Endothelial cell of umbilical vein (primary cell): ENCODE measurements around the gene ZSCAN20. TPM values are rescaled to one million over a fixed set of nuclear protein-coding genes. Genes with fewer than 3 reads are reported as not detected.

Experiments used
- BruUV-seq: library from RNA; stranded (reverse); fragments of 400-500 nt; replicated peaks from 2 replicates; lab custom pipeline; 2021; lab: Mats Ljungman, UMichigan
- CTCF ChIA-PET: fragments of 300-600, 350-600 bp; sonication (Branson Sonifier 250); formaldehyde crosslinking; loops from one replicate; lab custom pipeline; 2021; ENCODE audit warnings: antibody characterized with exemption, inconsistent platforms; lab: Charles Lee
- POLR2A ChIA-PET: fragments of 300-600, 350-600 bp; sonication (Branson Sonifier 250); formaldehyde crosslinking; loops from one replicate; lab custom pipeline; 2021; ENCODE audit warnings: antibody characterized with exemption, inconsistent platforms; lab: Charles Lee
- DNase-seq: peaks from one replicate; pipeline ENCODE4 v3.0.0-alpha.2; 2011; ENCODE audit warnings: low read depth, low spot score
- FAIRE-seq: peaks from 2 replicates; lab custom pipeline; 2011; peaks lifted over from hg19 to GRCh38; lab: Jason Lieb, UNC
- H2AFZ ChIP-seq: 2 replicates; pipeline ENCODE4 v1.6.0; 2012; ENCODE audit warnings: low read depth, low read length, control low read depth, inconsistent platforms
- H3K27ac ChIP-seq: 2 replicates; pipeline ENCODE4 v1.5.1; 2011; ENCODE audit warnings: low read depth, mild to moderate bottlenecking, control low read depth, low read length, moderate library complexity; ENCODE audit not compliant: insufficient read depth
- H3K27me3 ChIP-seq, 2 experiments: 2 replicates each; pipeline versions ENCODE4 v1.6.0 to v1.6.1; 2011; ENCODE audit warnings: low read length in 2 of 2, mixed read lengths in 1 of 2; ENCODE audit not compliant: control insufficient read depth in 2 of 2, insufficient read depth in 2 of 2
- H3K36me3 ChIP-seq, 2 experiments: 2 replicates in 1 of 2; 3 replicates in 1 of 2; pipeline ENCODE4 v1.5.1; 2011; ENCODE audit warnings: low read length in 2 of 2, mild to moderate bottlenecking in 1 of 2, moderate library complexity in 1 of 2; ENCODE audit not compliant: control insufficient read depth in 2 of 2, insufficient read depth in 2 of 2; ENCODE audit errors: extremely low read depth in 1 of 2
- H3K4me1 ChIP-seq: 3 replicates; pipeline ENCODE4 v1.5.1; 2011; ENCODE audit warnings: mild to moderate bottlenecking, low read length; ENCODE audit not compliant: control insufficient read depth, insufficient read depth; ENCODE audit errors: extremely low read depth
- H3K4me2 ChIP-seq: 2 replicates; pipeline ENCODE4 v1.6.1; 2011; ENCODE audit warnings: low read length, control low read depth, mixed read lengths; ENCODE audit not compliant: insufficient read depth
- H3K4me3 ChIP-seq, 3 experiments: fragments of 200-600 bp in 1 of 3; sonication (generic), shearing (Covaris generic) in 1 of 3; replicated peaks in 1 of 3; 2 replicates each; pipeline ENCODE4 v1.5.1; 2011 to 2016; ENCODE audit warnings: control low read depth in 3 of 3, low read length in 3 of 3, mild to moderate bottlenecking in 2 of 3, inconsistent platforms in 1 of 3, low read depth in 1 of 3, moderate library complexity in 1 of 3; ENCODE audit not compliant: insufficient read depth in 1 of 3
- H3K79me2 ChIP-seq: 2 replicates; pipeline ENCODE4 v1.6.0; 2012; ENCODE audit warnings: low read length, inconsistent platforms; ENCODE audit not compliant: control insufficient read depth, insufficient read depth
- H3K9ac ChIP-seq: replicated peaks from 2 replicates; pipeline ENCODE3; 2011; ENCODE audit warnings: low read length, control low read depth; ENCODE audit not compliant: insufficient read depth; ENCODE audit errors: extremely low read depth
- H3K9me1 ChIP-seq: replicated peaks from 3 replicates; pipeline ENCODE4 v1.6.0; 2011; ENCODE audit warnings: mild to moderate bottlenecking, low read length; ENCODE audit not compliant: control insufficient read depth, insufficient read depth; ENCODE audit errors: extremely low read depth
- H3K9me3 ChIP-seq: replicated peaks from 2 replicates; pipeline ENCODE4 v1.5.1; 2012; ENCODE audit warnings: low read length, inconsistent platforms; ENCODE audit not compliant: control insufficient read depth, insufficient read depth
- H4K20me1 ChIP-seq: replicated peaks from 2 replicates; pipeline ENCODE3; 2011; ENCODE audit warnings: mild to moderate bottlenecking, low read length; ENCODE audit not compliant: control insufficient read depth, insufficient read depth; ENCODE audit errors: extremely low read depth
- FOS ChIP-seq: IDR thresholded peaks from 2 replicates; pipeline ENCODE4 v1.6.1; 2011; ENCODE audit warnings: mild to moderate bottlenecking, low read length, moderate library complexity, borderline replicate concordance; ENCODE audit not compliant: insufficient read depth
- GATA2 ChIP-seq: IDR thresholded peaks from 2 replicates; pipeline ENCODE4 v1.7.0; 2011; ENCODE audit warnings: low read depth, mild to moderate bottlenecking, moderate library complexity, mixed read lengths, low read length; ENCODE audit not compliant: insufficient read length, insufficient read depth
- JUN ChIP-seq: IDR thresholded peaks from 2 replicates; pipeline ENCODE4 v1.6.1; 2011; ENCODE audit warnings: borderline replicate concordance, low read depth; ENCODE audit not compliant: insufficient read length, insufficient read depth
- MYC ChIP-seq: IDR thresholded peaks from one replicate; pipeline ENCODE4 v1.6.1; 2011; ENCODE audit warnings: mild to moderate bottlenecking, low read depth, low read length
- POLR2A ChIP-seq: IDR thresholded peaks from 2 replicates; pipeline ENCODE4 v1.6.1; 2012; ENCODE audit warnings: low read depth, mild to moderate bottlenecking, control low read depth, low read length
- dilution Hi-C: fragments of 300-500 bp; cut with MboI; formaldehyde crosslinking; loops from one replicate; pipeline ENCODE4 v1.15.0; 2019; ENCODE audit warnings: low sequenced_read_pairs; ENCODE audit not compliant: extremely low pct_ligation_motif_present
- intact Hi-C: fragments of 100-400 bp; cut with micrococcal nuclease; formaldehyde crosslinking; loops from one replicate; pipeline ENCODE4 v1.10.0; 2022
- polyA plus RNA-seq, 4 experiments: library from polyadenylated mRNA; depleted of rRNA in 3 of 4; stranded (reverse) in 3 of 4; unstranded in 1 of 4; fragments of >200 nt; gene quantifications; 2 replicates each; pipeline versions ENCODE4 v1.2.1 to v1.2.3, GENCODE V29; 2011 to 2012; ENCODE audit warnings: missing spikeins in 1 of 4
- total RNA-seq: library from RNA; stranded (reverse); gene quantifications from 2 replicates; pipeline ENCODE4 v1.2.3, GENCODE V29; 2021
- TF ChIP-seq, protein P1 (sequence below): IDR thresholded peaks from 2 replicates; pipeline ENCODE4 v1.6.1; 2011; ENCODE audit not compliant: insufficient read depth, insufficient read length
- TF ChIP-seq, protein P2 (sequence below), 2 donors: IDR thresholded peaks; 1 replicate in 1 of 2; 2 replicates in 1 of 2; pipeline ENCODE4 v1.5.1; 2011; ENCODE audit warnings: low read length in 2 of 2, mild to moderate bottlenecking in 2 of 2, moderate library complexity in 2 of 2, control low read depth in 1 of 2, inconsistent platforms in 1 of 2, low read depth in 1 of 2; ENCODE audit not compliant: insufficient read depth in 1 of 2; ENCODE audit errors: extremely low read depth in 1 of 2

Gene ZSCAN20
- total and polyA plus RNA-seq, 2 donors (not counting 3 experiments of a cell fraction or from before 2014, with no cell fraction given): 1.2 to 5.8 TPM

DNA sequence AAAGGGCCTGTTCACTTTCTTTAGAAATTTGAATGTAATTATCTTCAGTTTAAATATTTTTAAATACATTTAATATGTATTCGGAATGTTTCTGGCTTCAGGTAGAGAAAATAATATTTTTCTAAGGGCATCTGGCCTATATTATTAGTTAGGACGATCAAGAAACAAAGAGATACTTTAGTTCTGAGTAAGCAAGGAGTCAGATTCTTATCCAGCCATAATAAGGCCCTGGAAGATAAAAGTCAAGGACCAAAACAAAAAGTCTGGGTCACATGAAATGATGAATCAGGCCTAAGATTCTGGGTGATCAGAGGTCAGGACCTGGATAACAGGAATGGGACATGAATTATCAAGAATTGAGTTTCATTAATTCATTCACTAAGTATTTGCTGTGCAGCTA is 47.8 kb upstream of the ZSCAN20 start:
- no peaks in the 10 kb centered on the region for H3K27me3 ChIP-seq
- no peak for DNase-seq
- dilution Hi-C loops (no loop called here), intact Hi-C loops (no loop called here)
- H4K20me1 ChIP-seq: no peaks in the 10 kb centered on the region
- H3K9me1 ChIP-seq: no peaks in the 10 kb centered on the region
- H2AFZ ChIP-seq: no peak overlapping the region
- H3K36me3 ChIP-seq: no peaks in the 10 kb centered on the region
- no TSS peak for BruUV-seq
- H3K9ac ChIP-seq: no peak overlapping the region
- H3K4me2 ChIP-seq: no peak overlapping the region
- ChIA-PET CTCF (no interaction called here), POLR2A (no interaction called here)
- H3K4me1 ChIP-seq: peaks cover 14% of the 10 kb centered on the region
- H3K79me2 ChIP-seq: no peaks in the 10 kb centered on the region
- no peak overlapping the region for H3K4me3 ChIP-seq
- H3K27ac ChIP-seq: no peak overlapping the region
- H3K9me3 ChIP-seq: no peaks in the 10 kb centered on the region
- no peak for TF ChIP-seq POLR2A
- TF ChIP-seq GATA2: peak; percentile 81
- peak; percentile 35 for TF ChIP-seq FOS
- FAIRE-seq: no peak

DNA sequence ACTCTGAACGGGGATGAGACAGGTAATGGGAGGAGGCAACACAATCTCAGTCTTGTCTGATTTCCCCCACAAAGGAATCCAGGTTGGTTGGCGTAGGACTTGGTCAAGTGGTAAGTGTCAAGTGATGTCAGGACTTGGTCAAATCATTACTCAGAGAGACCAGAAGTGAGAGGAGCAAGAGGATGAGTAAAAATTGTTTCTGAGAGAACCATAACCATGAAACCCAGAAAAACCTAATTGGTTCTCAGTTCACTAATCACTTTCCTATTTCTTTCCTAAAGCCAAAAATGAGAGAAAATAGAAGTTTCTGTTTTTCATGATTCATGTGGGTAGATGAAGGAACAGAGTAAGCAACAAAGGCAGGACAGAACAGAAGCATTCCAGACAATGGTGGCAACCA is 46.5 kb upstream of the ZSCAN20 start:
- H3K4me3 ChIP-seq: no peak overlapping the region
- no peak for DNase-seq
- intact Hi-C loops (no loop called here), dilution Hi-C loops (no loop called here)
- TF ChIP-seq, protein P1, sequence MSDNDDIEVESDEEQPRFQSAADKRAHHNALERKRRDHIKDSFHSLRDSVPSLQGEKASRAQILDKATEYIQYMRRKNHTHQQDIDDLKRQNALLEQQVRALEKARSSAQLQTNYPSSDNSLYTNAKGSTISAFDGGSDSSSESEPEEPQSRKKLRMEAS: no peak
- no peak for TF ChIP-seq JUN
- TF ChIP-seq FOS: no peak
- TF ChIP-seq, protein P2, sequence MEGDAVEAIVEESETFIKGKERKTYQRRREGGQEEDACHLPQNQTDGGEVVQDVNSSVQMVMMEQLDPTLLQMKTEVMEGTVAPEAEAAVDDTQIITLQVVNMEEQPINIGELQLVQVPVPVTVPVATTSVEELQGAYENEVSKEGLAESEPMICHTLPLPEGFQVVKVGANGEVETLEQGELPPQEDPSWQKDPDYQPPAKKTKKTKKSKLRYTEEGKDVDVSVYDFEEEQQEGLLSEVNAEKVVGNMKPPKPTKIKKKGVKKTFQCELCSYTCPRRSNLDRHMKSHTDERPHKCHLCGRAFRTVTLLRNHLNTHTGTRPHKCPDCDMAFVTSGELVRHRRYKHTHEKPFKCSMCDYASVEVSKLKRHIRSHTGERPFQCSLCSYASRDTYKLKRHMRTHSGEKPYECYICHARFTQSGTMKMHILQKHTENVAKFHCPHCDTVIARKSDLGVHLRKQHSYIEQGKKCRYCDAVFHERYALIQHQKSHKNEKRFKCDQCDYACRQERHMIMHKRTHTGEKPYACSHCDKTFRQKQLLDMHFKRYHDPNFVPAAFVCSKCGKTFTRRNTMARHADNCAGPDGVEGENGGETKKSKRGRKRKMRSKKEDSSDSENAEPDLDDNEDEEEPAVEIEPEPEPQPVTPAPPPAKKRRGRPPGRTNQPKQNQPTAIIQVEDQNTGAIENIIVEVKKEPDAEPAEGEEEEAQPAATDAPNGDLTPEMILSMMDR (IDR thresholded peaks at IDR 0.05; ENCODE audit: extremely low read depth in 1 of 2, insufficient read depth in 1 of 2, low read depth in 1 of 2, low read length in 2 of 2): no peak
- no peak for TF ChIP-seq MYC
- TF ChIP-seq POLR2A: no peak
- no peak for TF ChIP-seq GATA2
- no peak overlapping the region for H3K4me2 ChIP-seq
- ChIA-PET CTCF (interaction anchor here (1.0 kb wide), 1 partner anchor 130 kb away, joined by 3 read pairs; no protein-coding TSS in a partner anchor), POLR2A (no interaction called here)
- no TSS peak for BruUV-seq
- no peak for FAIRE-seq
- no peak overlapping the region for H2AFZ ChIP-seq
- no peaks in the 10 kb centered on the region for H3K79me2 ChIP-seq
- no peaks in the 10 kb centered on the region for H3K36me3 ChIP-seq
- peaks cover 12% of the 10 kb centered on the region for H3K4me1 ChIP-seq
- no peaks in the 10 kb centered on the region for H3K9me3 ChIP-seq
- no peak overlapping the region for H3K9ac ChIP-seq
- no peaks in the 10 kb centered on the region for H3K27me3 ChIP-seq
- no peak overlapping the region for H3K27ac ChIP-seq
- no peaks in the 10 kb centered on the region for H4K20me1 ChIP-seq
- no peaks in the 10 kb centered on the region for H3K9me1 ChIP-seq
